Hypothalamus (tissue), 51 donors: ENCODE results near the gene KLLN.
"Not testable (repeated sequence)": the region's sequence is repeated elsewhere in the genome, so short reads cannot be mapped to it uniquely, and the experiment has no call there.

Source experiments
- DNase-seq, 51 donors: peaks; one replicate each; lab custom pipeline; 2025; lab: John Stamatoyannopoulos, UW

The KLLN gene

DNA sequence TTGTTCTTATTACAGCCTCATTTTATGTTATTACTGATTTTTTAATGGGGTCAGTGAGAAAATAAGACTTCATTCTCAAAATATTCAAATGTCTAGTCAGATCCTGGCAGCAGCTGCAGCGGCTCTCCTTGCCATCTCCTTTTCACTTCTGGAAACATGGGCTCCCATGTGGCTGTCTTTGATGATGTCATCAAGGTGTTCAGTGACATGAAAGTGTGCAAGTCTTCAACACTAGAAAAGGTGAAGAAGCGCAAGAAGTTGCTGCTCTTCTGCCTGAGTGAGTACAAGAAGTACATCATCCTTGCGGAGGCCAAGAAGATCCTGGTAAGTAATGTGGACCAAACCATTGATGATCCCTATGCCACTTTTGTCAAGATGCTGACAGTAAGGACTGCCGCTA lies 19.6 kb downstream of the KLLN start:
- no peak for DNase-seq

GRCh38 chr10:87842776-87843497 lies 20.4 kb downstream of the KLLN start:
- DNase-seq: no peak

DNA sequence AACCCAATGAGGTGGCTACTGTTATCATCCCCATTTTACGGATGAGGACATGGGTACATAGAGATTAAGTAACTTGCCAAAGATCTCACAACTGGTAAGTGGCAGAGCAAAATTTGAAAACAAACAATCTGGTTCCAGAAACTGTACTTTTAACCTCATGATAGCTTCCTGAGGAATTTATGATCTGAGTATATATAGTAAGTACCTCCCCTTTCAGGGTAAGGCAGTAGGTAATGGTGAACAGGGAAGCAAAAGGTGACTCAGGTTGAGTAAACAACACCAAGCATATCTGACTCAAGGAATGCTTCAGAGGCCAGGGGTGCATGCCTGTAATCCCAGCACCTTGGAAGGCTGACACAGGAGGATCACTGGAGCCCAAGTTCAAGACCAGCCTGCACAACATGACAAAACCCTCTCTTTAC lies 21.1 kb downstream of the KLLN start:
- no peak for DNase-seq

- no peak for DNase-seq
Observed at GRCh38 chr10:87841186-87841585, 22.1 kb downstream of the KLLN start.

DNA sequence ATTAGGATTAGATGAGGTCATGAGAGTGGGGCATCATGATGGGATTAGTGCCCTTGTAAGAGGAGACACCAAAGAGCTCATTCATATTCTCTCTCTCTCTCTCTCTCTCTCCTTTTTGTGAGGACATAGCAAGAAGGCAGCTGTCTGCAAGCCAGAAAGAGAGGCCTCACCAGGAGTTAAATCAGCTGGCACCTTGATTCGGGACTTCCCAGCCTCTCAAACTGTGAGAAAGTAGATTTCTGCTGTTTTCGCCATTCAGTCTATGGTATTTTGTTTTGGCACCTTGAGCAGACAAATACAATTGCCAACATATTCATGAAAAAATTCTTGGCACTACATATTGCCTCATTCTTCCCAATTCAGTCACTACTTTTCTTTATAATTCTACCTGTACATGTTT lies 24.7 kb downstream of the KLLN start:
- no peak for DNase-seq

DNA sequence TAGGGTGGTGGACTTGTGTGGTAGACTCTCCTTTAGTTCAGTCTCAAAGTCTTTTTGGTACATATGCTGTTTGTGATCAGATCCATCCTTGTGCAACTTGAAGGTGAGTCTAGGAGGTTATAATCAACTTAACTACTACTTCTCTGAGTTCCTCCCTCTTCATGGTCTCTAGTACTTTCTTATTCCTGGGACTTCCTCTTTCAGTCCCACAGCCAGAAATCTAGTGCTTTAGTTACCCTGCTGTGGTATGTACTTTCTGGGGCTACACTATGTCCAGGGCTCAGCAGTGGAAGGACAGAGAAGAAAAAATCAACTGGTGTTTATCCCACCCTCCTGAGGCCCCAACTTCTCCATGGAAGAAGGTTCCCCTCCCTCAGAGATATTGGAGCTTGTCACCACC lies 25.9 kb downstream of the KLLN start:
- no peak for DNase-seq

- no peak for DNase-seq
Observed at GRCh38 chr10:87836098-87836497, 27.2 kb downstream of the KLLN start.

DNA sequence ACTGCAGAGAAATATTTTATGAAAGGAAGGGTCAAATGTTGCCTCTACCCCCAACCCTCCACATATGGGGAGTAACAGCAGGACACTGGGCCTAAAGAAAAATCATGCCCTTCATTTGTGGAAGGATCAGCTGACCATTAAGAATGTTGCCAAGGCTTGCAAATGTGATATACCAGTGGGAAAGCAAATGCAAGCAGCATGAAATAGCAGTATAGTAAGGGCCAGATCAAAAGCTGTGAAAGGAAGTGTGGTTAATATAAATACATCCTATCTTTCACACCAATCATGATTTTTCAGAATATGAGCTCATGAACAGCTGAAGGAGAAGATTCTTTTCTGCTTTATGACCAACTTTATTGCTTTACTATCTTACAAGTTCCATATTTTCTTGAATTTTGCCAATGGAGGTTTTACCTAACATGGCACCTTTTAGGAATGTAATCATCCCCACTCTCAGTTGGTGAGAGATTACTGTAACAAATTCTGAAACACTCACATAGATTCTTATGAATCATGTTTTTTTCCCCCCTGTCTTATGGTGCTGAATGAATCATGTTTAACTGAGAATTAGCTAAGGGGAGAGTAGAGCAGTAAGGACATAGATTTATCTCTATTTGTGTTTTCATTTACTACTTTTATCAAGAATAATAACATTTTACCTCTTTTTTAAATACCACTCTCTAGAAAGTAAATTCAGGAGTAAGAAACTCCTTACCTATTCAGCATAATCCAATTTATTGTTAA lies 33.2 kb downstream of the KLLN start:
- no peak for DNase-seq

DNA sequence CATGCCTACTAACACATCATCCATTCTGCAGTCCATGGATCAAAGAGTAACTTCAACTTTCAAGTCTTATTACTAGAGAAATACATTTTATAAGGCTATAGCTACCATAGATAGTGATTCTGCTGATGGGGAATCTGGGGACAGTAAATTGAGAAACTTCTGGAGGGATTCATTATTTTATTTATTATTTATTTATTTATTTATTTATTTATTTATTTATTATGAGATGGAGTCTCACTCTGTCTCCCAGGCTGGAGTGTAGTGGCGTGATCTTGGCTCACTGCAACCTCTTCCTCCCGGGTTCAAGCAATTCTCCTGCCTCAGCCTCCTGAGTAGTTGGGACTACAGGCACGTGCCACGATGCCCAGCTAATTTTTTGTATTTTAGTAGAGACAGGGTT lies 34.3 kb downstream of the KLLN start:
- DNase-seq: not testable (repeated sequence)

DNA sequence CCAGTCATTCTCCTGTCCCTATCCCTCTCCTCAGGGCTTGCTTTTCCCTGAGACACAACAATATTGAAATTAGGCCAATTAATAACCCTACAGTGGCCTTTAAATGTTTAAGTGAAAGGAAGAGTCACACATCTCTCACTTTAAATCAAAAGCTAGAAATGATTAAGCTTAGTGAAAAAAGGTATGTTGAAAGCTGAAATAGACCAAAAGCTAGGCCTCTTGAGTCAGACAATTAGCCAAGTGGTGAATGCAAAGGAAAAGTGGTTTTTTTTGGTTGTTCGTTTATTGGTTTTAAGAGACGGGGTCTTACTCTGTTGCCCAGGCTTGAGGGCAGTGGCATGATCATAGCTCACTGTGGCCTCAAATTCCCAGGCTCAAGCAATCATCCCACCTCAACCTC lies 35.7 kb downstream of the KLLN start:
- no peak for DNase-seq

DNA sequence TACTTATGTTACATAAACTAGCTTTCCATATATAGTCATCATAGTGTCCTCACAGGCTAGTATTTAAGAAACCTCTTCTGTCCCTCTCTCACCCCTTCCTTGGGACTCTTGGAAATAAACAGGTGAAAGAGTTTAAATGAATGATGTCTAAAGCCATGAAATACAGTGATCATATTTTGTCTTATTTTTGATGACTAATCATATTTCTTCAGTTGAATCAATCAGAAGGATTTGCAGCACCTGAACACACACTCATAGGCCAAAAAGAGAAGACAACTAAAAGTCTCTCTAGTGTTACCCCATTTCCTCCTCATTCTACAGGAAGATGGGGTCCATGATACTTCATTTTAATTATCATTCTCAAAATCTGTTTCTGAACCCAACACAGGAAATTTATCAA lies 36.7 kb downstream of the KLLN start:
- DNase-seq: no peak

DNA sequence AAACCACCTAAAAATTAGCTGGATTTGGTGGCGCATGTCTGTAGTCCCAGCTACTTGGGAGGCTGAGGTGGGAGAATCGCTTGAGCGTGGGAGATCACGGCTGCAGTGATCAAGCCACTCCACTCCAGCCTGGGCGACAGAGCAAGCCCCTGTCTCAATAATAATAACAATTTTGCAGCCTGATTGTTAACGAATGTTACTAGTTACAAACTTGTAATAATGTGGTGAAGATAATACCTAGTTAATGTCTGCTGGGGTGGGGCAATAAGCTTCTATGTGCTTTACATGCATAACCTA lies 44.1 kb downstream of the KLLN start:
- DNase-seq: no peak

DNA sequence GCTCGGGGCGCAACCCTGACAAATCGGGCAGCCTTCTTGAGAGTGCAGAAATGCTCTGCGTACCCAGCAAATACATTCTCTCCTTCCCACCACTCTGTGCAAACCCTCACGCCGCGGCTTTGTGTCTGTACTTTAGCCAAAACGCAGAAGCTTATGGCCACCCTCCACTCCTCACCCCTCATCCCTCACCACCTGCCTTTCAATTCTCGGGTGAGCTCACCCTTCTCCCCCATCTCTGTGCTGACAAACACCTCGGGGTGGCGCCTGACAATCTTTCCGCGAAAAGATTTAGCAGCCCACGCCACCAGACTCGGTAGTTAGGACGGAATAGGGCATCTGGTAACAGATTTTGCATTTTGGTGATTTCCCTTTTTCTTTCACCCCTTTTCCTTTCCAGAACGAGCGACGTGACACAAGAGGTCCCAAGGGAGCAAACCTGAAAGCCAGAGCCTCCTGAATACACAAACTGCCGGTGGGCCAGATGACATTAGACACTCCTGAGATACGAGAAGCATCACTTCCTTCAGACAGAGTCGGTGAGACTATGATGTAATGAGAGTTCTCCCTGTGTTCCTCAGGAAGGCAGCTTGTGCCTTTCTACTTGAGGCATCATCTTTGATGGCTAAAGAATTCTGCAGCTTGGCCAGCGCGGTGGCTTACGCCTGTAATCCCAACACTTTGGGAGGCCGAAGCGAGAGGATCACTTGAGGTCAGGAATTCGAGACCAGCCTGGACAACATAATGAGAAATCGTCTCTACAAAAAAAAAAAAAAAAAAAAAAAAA lies 44.6 kb downstream of the KLLN start:
- DNase-seq: peak in 28 of 51 donors; percentile 1 to 77 (median 36)

- peak; percentile 27 to 92 (median 72) for DNase-seq
Observed at GRCh38 chr10:87817609-87818504, 45.5 kb downstream of the KLLN start, which contains the start of gene ATAD1. Gene ATAD1 (minus strand): TSS chr10:87818226. CDS start chr10:87814599, 3,627 bp downstream.

- DNase-seq: no peak
Observed at GRCh38 chr10:87816898-87817608, 46.3 kb downstream of the KLLN start.

DNA sequence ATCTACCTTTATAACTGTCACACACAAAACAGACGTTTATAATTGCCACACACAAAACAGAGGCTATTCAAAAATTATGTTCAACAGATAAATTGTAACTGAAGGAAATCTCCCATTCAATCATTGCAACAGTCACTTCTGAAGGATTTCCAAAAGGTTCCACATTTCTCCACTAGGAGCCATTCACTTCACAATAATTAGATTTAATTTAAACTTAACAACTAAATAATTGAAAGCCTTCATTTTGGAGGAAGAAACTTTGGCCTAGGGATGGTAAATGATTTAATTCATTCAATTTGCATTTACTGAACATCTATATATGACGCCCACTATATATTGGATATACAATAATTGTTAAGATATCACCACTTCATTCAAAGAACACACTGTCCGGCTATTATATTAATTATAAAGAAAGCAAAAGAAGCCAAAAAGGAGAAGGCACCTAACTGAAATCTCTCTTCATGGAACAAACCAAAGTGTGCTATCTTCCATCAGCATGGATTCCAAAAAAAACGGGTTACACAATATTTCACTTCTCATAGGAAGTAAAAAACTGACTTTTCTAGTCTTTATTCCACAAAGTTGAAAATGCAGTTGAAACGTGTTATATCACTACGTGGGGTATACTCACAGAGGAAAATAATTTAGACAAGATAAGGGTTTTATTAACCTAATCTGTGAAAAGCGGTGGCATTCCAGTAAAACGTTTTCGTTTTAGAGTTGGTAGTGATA lies 47.0 kb downstream of the KLLN start:
- no peak for DNase-seq
